ENCODE results near the gene MTMR6.

GRCh38 chr13:25286969-25287961 lies at the start of gene MTMR6:
- TF ChIP-seq CTCF (IDR thresholded peaks at IDR 0.05) (peak; percentile 95), REST (IDR thresholded peaks at IDR 0.05; ENCODE audit: low read depth, low read length) (0 out of 2 replicates have a peak, but pooled peaks have one; percentile 52), TAF1 (IDR thresholded peaks at IDR 0.05; ENCODE audit: borderline replicate concordance, low read depth, low read length) (peak; percentile 87), ZBTB33 (IDR thresholded peaks at IDR 0.05; ENCODE audit: borderline replicate concordance, low read depth) (peak; percentile 69; the same call in 1 of the 2 replicates), POLR2AphosphoS5 (IDR thresholded peaks at IDR 0.05; ENCODE audit: low read depth, low read length) (peak; percentile 32; the same call in 1 of the 2 replicates), SIN3A (IDR thresholded peaks at IDR 0.05; ENCODE audit: borderline replicate concordance, low read depth, low read length) (peak; percentile 68; the same call in 1 of the 2 replicates), TCF12 (IDR thresholded peaks at IDR 0.05) (0 out of 2 replicates have a peak, but pooled peaks have one; percentile 7), EZH2phosphoT487 (IDR thresholded peaks at IDR 0.05; ENCODE audit: borderline replicate concordance, low read depth) (no peak), MAX (IDR thresholded peaks at IDR 0.05; ENCODE audit: low read depth) (peak; percentile 74), NRF1 (IDR thresholded peaks at IDR 0.05; ENCODE audit: low read depth, low read length) (no peak), USF2 (IDR thresholded peaks at IDR 0.05; ENCODE audit: borderline replicate concordance, low read depth, low read length) (no peak), USF1 (IDR thresholded peaks at IDR 0.05; ENCODE audit: borderline replicate concordance, low read depth) (0 out of 2 replicates have a peak, but pooled peaks have one; percentile 13), RFX5 (IDR thresholded peaks at IDR 0.05; ENCODE audit: low read length) (no peak), JUND (IDR thresholded peaks at IDR 0.05) (no peak)

Measured in SK-N-SH (cell line).